Brain microvascular endothelial cell (primary cell): ENCODE measurements around the gene GPR132.

Experiments used
- DNase-seq: peaks from one replicate; pipeline ENCODE4 v3.0.0-alpha.2; 2020
- H3K27ac ChIP-seq: fragments of 250-450 bp; sonication (Bioruptor Pico); 2 replicates; pipeline ENCODE4 v1.5.1; 2020; ENCODE audit warnings: mild to moderate bottlenecking, moderate library complexity
- H3K27me3 ChIP-seq: fragments of 250-450 bp; sonication (Bioruptor Pico); replicated peaks from 2 replicates; pipeline ENCODE4 v1.5.1; 2020; ENCODE audit warnings: mild to moderate bottlenecking
- H3K36me3 ChIP-seq: fragments of 250-450 bp; sonication (Bioruptor Pico); replicated peaks from 2 replicates; pipeline ENCODE4 v1.5.1; 2020; ENCODE audit warnings: mild to moderate bottlenecking
- H3K4me3 ChIP-seq: 2 replicates; pipeline ENCODE4 v1.5.1; 2011; ENCODE audit warnings: low read depth, mild to moderate bottlenecking, control low read depth, low read length, moderate library complexity
- in situ Hi-C: cut with HindIII; loops from 2 replicates; pipeline ENCODE4 v1.10.0; 2017; ENCODE audit warnings: low sequenced_read_pairs, low pct_ligation_motif_present
- TF ChIP-seq, protein P1 (sequence below): IDR thresholded peaks from 2 replicates; pipeline ENCODE4 v1.5.1; 2011; ENCODE audit warnings: low read depth, mild to moderate bottlenecking, moderate library complexity, low read length, control low read depth, inconsistent platforms; ENCODE audit errors: missing control alignments

The GPR132 gene

DNA sequence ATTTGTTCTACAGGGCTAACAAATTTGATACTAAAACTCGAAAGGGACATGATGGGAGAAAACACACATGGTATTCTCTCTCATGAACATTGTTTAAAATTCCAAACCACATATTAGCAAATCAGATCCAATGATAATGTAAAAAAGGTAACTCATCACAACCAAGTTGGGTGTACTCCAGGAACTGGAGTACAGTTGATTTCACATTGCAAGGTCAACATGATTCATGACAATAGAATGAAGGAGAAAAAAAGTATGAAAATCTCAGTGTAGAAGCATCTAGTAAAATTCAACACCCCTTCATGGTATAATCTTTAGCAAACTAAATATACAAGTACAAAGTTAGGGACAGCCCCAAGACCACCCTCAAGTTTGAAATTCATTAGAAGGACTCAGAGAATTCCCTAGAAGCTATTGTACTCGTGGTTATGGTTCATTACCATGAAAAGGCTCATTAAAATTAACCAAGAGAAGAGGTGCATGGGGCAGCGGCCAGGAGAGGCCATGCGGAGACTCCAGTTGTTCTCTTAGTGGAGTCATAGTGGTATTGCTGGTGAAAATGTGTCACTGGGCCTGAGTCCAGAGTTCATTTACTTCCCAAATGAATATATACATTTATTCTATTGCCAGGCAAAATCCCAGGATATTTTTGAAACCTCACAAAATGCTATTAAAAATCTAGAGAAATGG is 41.3 kb downstream of the GPR132 start:
- H3K36me3 ChIP-seq: no peaks in the 10 kb centered on the region
- peak overlapping the region; percentile 98 for H3K27ac ChIP-seq
- TF ChIP-seq, protein P1, sequence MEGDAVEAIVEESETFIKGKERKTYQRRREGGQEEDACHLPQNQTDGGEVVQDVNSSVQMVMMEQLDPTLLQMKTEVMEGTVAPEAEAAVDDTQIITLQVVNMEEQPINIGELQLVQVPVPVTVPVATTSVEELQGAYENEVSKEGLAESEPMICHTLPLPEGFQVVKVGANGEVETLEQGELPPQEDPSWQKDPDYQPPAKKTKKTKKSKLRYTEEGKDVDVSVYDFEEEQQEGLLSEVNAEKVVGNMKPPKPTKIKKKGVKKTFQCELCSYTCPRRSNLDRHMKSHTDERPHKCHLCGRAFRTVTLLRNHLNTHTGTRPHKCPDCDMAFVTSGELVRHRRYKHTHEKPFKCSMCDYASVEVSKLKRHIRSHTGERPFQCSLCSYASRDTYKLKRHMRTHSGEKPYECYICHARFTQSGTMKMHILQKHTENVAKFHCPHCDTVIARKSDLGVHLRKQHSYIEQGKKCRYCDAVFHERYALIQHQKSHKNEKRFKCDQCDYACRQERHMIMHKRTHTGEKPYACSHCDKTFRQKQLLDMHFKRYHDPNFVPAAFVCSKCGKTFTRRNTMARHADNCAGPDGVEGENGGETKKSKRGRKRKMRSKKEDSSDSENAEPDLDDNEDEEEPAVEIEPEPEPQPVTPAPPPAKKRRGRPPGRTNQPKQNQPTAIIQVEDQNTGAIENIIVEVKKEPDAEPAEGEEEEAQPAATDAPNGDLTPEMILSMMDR: no peak
- no peak overlapping the region for H3K4me3 ChIP-seq
- no peaks in the 10 kb centered on the region for H3K27me3 ChIP-seq
- DNase-seq: peak; percentile 26
- in situ Hi-C loops: no loop called here

DNA sequence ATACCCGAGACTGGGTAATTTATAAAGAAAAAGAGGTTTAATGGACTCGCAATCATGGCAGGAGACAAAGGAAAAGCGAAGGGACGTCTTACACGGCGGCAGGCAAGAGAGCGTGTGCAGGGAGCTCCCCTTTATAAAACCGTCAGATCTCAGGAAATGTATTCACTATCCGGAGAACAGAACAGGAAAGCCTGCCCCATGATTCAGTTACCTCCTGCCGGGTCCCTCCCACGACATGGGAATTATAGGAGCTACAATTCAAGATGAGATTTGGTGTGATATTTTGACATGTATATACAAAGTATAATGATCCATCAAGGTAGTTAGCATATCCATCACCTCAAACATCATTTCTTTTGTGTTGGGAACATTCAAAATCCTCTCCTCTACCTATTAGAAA is 42.1 kb downstream of the GPR132 start:
- H3K36me3 ChIP-seq: no peaks in the 10 kb centered on the region
- TF ChIP-seq, protein P1: no peak
- H3K4me3 ChIP-seq: no peak overlapping the region
- H3K27me3 ChIP-seq: no peaks in the 10 kb centered on the region
- peak overlapping the region; percentile 98 for H3K27ac ChIP-seq
- in situ Hi-C loops: no loop called here
- DNase-seq: peak; percentile 57

DNA sequence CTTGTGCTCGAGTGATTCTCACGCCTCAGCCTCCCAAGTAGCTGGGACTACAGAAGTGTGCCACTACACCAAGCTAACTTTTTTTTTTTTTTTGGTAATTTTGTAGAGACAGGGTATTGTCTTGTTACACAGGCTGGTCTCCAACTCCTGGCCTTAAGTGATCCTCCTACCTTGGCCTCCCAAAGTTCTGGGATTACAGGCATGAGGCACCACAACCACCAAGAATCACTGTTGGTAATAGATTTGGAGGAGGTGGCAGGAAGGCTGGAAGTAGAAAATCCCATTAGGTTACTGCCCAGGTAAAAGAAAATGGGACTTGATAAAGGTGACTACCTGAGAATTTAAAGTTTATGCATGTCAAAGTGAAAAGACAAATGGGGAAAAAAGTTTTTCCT is 43.0 kb downstream of the GPR132 start:
- Histone ChIP-seq H3K36me3 (no peaks in the 10 kb centered on the region), H3K27me3 (no peaks in the 10 kb centered on the region), H3K27ac (peak overlapping the region; percentile 98), H3K4me3 (peak overlapping the region; percentile 71)
- TF ChIP-seq, protein P1: no peak
- in situ Hi-C loops: no loop called here
- DNase-seq: no peak

DNA sequence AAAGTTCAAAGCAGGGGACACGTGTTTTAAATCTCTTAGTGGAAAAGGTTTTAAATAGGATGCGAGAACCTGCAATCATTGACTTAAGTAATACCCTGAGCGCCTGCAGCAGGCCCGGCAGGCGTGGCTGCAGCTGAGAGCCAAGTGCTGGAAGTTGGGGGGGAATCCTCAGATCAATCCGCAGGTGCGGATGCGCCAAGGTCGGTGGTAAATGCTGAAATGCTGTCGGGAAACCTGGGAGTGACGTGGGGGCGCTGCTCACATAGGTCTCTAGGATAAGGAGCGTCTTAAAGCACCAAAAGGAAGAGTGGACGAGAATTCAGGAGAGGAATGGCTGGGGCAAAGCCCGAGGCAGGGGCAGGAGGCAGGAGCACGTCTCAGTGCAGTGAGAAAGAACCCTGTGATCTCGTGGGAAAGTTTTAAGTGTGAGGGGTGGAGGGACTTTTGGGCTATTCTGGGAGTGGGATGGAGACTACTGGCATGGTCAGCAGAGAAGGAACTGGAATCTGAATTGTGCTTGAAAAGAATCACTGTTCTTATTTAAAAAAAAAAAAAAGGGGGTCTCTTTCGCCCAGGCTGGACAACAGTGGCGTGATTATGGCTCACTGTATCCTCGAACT is 43.5 kb downstream of the GPR132 start:
- Histone ChIP-seq H3K4me3 (peak overlapping the region; percentile 71), H3K36me3 (no peaks in the 10 kb centered on the region), H3K27me3 (no peaks in the 10 kb centered on the region), H3K27ac (peak overlapping the region; percentile 85)
- DNase-seq: no peak
- TF ChIP-seq, protein P1: peak; percentile 23
- in situ Hi-C loops: no loop called here

DNA sequence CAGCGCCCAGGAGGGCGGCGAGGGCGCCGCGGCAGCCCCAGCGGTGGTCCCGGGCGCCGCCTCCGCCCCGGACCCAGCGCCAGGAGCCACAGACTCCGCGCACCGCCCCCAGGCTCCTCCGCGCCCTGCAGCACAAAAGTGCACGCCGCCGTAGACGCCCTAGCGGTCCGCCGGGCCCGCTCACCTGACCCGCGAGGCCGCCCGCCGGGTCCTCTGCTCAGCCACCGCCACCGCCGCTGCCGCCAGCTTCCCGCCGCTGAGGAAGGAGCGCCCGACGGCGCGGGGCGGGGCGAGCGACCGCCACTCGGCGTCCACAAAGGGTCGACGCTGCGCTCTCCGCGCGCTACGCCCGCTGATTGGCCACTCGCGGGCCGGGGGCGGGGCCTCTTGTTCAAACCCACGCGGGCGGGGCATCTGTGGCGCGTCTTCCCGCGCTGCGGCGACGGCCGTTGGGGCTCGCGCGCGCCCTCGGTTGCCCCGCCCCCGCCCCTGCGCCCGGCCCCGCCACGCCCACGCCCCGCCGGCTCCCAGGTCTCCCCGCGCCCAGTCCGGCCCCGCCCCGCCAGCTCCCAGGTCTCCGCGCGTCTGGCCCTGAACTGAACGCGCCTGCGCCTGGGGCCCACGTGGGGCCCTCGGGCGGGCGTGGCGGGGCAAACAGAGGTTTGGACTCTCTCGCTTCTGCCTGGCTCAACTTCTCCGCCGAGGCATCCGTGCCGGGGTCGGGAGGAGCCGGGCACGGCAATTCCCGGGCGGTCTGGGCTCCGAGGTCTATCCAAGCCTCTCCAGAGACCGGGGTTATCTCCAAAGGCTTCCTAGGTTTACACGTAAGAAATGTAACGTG is 44.2 kb downstream of the GPR132 start, which contains the start of gene CDCA4:
CDCA4 (minus strand) TSS at position 269 of the 841 bp plus-strand sequence. CDS start 9,154 bp downstream, outside the sequence.
- DNase-seq: peak; percentile 93
- no peaks in the 10 kb centered on the region for H3K36me3 ChIP-seq
- H3K4me3 ChIP-seq: peak within 1 kb of the TSS; percentile 81
- H3K27me3 ChIP-seq: no peaks in the 10 kb centered on the region
- TF ChIP-seq, protein P1: no peak
- in situ Hi-C loops: no loop called here
- H3K27ac ChIP-seq: peak within 1 kb of the TSS; percentile 85
